GM19467 (cell line): ENCODE results near the gene AP1M1.

Experiments used
- ATAC-seq: cut with Tn5 transposase; IDR thresholded peaks from one replicate; pipeline ENCODE4 v1.9.1; 2021; ENCODE audit warnings: mild to moderate bottlenecking, moderate library complexity; ENCODE audit not compliant: unreplicated experiment

The AP1M1 gene

GRCh38 chr19:16228637-16229321, 31.1 kb downstream of the AP1M1 start:
- no peak for ATAC-seq

- no peak for ATAC-seq
Observed at GRCh38 chr19:16229322-16229641, 31.6 kb downstream of the AP1M1 start.

GRCh38 chr19:16232127-16232526, 34.4 kb downstream of the AP1M1 start:
- ATAC-seq = no peak

- no peak for ATAC-seq
Observed at GRCh38 chr19:16232568-16232967, 34.9 kb downstream of the AP1M1 start.

- ATAC-seq = no peak
Observed at GRCh38 chr19:16233081-16233776, 35.5 kb downstream of the AP1M1 start.

- no peak for ATAC-seq
Observed at GRCh38 chr19:16233836-16234551, 36.3 kb downstream of the AP1M1 start.

GRCh38 chr19:16234552-16235445, 37.1 kb downstream of the AP1M1 start:
- ATAC-seq = no peak

GRCh38 chr19:16235811-16236652, 38.3 kb downstream of the AP1M1 start:
- ATAC-seq = no peak

- no peak for ATAC-seq
Observed at GRCh38 chr19:16244091-16244490, 46.4 kb downstream of the AP1M1 start.

- ATAC-seq = no peak
Observed at GRCh38 chr19:16247353-16248182, 49.9 kb downstream of the AP1M1 start.

GRCh38 chr19:16248380-16249023, 50.8 kb downstream of the AP1M1 start:
- ATAC-seq = no peak

GRCh38 chr19:16249826-16250404, 52.2 kb downstream of the AP1M1 start:
- no peak for ATAC-seq

- ATAC-seq = no peak
Observed at GRCh38 chr19:16252459-16253205, 54.9 kb downstream of the AP1M1 start.

GRCh38 chr19:16254851-16255408, 57.2 kb downstream of the AP1M1 start:
- ATAC-seq = no peak

- ATAC-seq = no peak
Observed at GRCh38 chr19:16257509-16258002, 59.8 kb downstream of the AP1M1 start.

- ATAC-seq = no peak
Observed at GRCh38 chr19:16258440-16258903, 60.8 kb downstream of the AP1M1 start.
